ENCODE measurements around the gene OPTN.

- TF ChIP-seq CTCF (IDR thresholded peaks at IDR 0.05) (no peak), EZH2 (IDR thresholded peaks at IDR 0.05) (no peak)
Observed at GRCh38 chr10:13051126-13051694, 48.8 kb upstream of the OPTN start.
